22Rv1 (cell line): ENCODE results near the gene MCOLN1.

ENCODE experiments used
- ZFX ChIP-seq: fragments of 450-650 bp; IDR thresholded peaks from 2 replicates; pipeline ENCODE4 v1.6.1; 2017; ENCODE audit warnings: antibody characterized with exemption, borderline replicate concordance
- TF ChIP-seq, protein P1 (sequence below): fragments of 450-650 bp; IDR thresholded peaks from 2 replicates; pipeline ENCODE4 v1.5.1; 2017; ENCODE audit warnings: mild to moderate bottlenecking

DNA sequence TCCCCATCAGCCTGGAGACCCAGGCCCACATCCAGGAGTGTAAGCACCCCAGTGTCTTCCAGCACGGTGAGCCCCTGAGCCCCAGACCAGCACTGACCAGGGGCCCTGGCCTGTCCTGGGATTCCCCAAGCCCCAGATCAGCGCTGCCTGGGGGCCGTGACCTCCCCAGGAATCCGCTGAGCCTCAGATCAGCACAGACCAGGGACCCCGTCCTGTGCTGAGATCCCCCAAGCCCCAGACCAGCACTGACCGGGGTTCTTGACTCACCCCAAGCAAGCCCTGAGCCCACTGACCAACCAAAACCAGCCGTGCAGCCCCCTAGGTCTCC lies 5.7 kb downstream of the MCOLN1 start:
- TF ChIP-seq, protein P1, sequence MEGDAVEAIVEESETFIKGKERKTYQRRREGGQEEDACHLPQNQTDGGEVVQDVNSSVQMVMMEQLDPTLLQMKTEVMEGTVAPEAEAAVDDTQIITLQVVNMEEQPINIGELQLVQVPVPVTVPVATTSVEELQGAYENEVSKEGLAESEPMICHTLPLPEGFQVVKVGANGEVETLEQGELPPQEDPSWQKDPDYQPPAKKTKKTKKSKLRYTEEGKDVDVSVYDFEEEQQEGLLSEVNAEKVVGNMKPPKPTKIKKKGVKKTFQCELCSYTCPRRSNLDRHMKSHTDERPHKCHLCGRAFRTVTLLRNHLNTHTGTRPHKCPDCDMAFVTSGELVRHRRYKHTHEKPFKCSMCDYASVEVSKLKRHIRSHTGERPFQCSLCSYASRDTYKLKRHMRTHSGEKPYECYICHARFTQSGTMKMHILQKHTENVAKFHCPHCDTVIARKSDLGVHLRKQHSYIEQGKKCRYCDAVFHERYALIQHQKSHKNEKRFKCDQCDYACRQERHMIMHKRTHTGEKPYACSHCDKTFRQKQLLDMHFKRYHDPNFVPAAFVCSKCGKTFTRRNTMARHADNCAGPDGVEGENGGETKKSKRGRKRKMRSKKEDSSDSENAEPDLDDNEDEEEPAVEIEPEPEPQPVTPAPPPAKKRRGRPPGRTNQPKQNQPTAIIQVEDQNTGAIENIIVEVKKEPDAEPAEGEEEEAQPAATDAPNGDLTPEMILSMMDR, result no peak
- no peak for TF ChIP-seq ZFX
